BJ (cell line): ENCODE measurements around the gene FUCA1. TPM values are rescaled to one million over a fixed set of nuclear protein-coding genes. Genes with fewer than 3 reads are reported as not detected.

Experiments
- CTCF ChIA-PET: fragments of 350-600 bp; formaldehyde crosslinking; extraction: SDS; loops from one replicate; lab custom pipeline; 2021; ENCODE audit warnings: antibody characterized with exemption, inconsistent platforms; lab: Yijun Ruan, JAX
- POLR2A ChIA-PET: fragments of 300-600 bp; sonication (Branson Sonifier 250); formaldehyde crosslinking; extraction: SDS; loops from one replicate; lab custom pipeline; 2021; ENCODE audit warnings: antibody characterized with exemption; lab: Charles Lee
- DNase-seq: peaks from one replicate; pipeline ENCODE4 v3.0.0-alpha.2; 2011; ENCODE audit warnings: low read depth
- H3K27me3 ChIP-seq: 2 replicates; pipeline ENCODE4 v1.6.0; 2011; ENCODE audit warnings: low read length; ENCODE audit not compliant: control insufficient read depth, insufficient read depth
- H3K36me3 ChIP-seq: 2 replicates; pipeline ENCODE4 v1.5.1; 2011; ENCODE audit warnings: low read length; ENCODE audit not compliant: control insufficient read depth, insufficient read depth
- H3K4me3 ChIP-seq: 2 replicates; pipeline ENCODE4 v1.5.1; 2011; ENCODE audit warnings: low read depth, mild to moderate bottlenecking, control low read depth, low read length
- polyA plus RNA-seq: library from polyadenylated mRNA; depleted of rRNA; stranded (reverse); fragments of >200 nt; gene quantifications from 2 replicates; pipeline ENCODE4 v1.2.3, GENCODE V29; 2011
- TF ChIP-seq, protein P1 (sequence below): IDR thresholded peaks from 2 replicates; pipeline ENCODE4 v1.5.1; 2011; ENCODE audit warnings: low read depth, mild to moderate bottlenecking, control low read depth, inconsistent platforms, low read length, moderate library complexity; ENCODE audit not compliant: insufficient read depth

The FUCA1 gene
- polyA plus RNA-seq, 1 experiment, result 12.5 TPM

DNA sequence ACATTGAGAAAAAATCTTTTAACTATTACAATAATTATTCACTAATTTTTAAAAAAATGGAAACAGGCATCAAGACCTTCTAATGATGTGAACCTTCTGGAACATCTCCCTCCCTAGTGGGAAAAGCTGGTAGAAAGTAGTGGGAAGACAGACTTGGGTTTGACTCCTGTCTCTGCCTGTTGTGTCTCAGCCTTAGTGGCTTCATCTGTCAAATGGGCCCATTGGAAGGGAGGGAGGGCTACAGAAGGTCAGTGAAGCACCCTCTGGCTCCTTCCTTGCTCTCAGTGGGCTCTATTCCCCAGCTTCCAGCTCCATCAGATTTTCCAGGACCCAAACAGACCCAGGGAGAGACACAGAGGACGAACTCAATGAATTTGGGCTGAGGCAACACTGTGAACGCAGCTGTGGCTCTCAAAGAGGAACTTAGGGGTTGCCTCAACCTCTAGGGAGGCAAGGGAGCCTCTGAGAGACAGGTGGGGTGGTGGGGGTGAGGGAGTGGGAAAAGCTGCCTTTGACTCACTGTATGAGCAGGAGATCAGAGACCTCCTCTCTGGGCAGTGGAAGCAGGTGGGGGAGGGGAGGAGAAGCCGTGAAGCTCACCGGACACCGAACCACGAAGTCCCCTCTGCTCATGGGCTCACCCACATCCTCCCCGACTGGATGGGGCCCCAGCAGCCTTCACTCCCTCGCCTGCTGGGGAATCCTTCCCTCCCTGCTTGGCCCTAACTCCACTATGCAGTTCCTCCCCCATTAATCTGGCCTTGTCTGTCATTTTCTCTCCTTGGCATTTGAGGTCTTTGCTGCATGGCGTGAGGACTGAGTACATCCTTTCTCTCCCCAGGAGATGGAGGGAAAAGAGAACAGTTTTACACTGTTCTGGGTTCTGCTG lies 40.6 kb upstream of the FUCA1 start:
- no peak for DNase-seq
- Histone ChIP-seq H3K36me3 (no peaks in the 10 kb centered on the region), H3K27me3 (peaks cover 12% of the 10 kb centered on the region), H3K4me3 (no peak overlapping the region)
- CTCF ChIA-PET, result interaction anchor here (0.5 kb wide), 1 partner anchor 615 kb away, joined by 4 read pairs; no protein-coding TSS in a partner anchor
- POLR2A ChIA-PET, result no interaction called here
- TF ChIP-seq, protein P1, sequence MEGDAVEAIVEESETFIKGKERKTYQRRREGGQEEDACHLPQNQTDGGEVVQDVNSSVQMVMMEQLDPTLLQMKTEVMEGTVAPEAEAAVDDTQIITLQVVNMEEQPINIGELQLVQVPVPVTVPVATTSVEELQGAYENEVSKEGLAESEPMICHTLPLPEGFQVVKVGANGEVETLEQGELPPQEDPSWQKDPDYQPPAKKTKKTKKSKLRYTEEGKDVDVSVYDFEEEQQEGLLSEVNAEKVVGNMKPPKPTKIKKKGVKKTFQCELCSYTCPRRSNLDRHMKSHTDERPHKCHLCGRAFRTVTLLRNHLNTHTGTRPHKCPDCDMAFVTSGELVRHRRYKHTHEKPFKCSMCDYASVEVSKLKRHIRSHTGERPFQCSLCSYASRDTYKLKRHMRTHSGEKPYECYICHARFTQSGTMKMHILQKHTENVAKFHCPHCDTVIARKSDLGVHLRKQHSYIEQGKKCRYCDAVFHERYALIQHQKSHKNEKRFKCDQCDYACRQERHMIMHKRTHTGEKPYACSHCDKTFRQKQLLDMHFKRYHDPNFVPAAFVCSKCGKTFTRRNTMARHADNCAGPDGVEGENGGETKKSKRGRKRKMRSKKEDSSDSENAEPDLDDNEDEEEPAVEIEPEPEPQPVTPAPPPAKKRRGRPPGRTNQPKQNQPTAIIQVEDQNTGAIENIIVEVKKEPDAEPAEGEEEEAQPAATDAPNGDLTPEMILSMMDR, result no peak

DNA sequence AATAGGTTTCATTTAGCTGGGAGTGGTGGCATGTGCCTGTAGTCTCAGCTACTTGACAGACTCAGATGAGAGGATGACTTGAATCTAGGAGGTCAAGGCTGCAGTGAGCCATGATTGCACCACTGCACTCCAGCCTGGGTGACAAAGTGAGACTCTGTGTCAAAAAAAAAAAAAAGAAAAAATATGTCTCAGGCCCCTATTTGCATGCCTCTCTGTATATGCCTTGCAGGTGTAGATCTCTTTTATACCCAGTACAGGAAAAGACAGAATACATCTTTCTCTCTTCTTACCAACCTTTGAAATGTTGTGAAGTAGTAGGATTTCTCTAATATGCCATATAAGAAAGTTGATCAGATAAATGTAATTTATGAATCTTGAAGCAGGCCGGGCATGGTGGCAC lies 38.6 kb upstream of the FUCA1 start:
- no peaks in the 10 kb centered on the region for H3K36me3 ChIP-seq
- ChIA-PET POLR2A (no interaction called here), CTCF (interaction anchor here (0.9 to 1.1 kb wide), 2 partner anchors 10 to 16 kb away, joined by 3 read pairs; no protein-coding TSS in a partner anchor)
- peaks cover 26% of the 10 kb centered on the region for H3K27me3 ChIP-seq
- no peak for DNase-seq
- TF ChIP-seq, protein P1, result no peak
- H3K4me3 ChIP-seq, result no peak overlapping the region

DNA sequence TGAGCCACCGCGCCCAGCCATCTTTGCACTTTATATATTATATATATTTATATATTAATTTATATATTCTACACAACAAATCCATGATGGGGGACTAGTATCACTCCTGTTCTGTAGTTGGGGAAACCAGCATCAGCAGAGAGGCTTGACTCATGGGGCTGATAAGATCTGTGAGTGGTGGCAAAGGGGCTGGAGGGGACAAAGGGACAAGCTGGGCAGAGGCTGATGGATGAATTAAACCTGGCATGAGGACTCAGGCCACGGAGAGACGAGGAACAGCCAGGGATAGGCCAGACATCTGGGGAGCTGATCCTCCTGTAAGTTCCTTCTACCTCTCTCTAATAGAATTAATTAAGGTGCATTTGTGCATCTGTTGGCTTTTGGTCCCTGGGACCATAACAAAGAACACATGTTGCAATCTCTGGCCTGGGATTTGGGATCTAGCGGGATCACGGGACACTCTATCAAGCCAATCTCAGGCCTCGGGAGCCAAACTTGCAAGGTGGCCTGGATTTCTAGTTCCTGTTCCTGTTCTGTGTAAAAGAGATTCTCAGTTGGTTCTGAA lies 37.5 kb upstream of the FUCA1 start:
- POLR2A ChIA-PET, result no interaction called here
- no peak for DNase-seq
- Histone ChIP-seq H3K27me3 (peaks cover 28% of the 10 kb centered on the region), H3K36me3 (no peaks in the 10 kb centered on the region), H3K4me3 (no peak overlapping the region)
- TF ChIP-seq, protein P1, result no peak
- CTCF ChIA-PET, result interaction anchor here (1.1 kb wide), 1 partner anchor 18 kb away, joined by 3 read pairs; no protein-coding TSS in a partner anchor

DNA sequence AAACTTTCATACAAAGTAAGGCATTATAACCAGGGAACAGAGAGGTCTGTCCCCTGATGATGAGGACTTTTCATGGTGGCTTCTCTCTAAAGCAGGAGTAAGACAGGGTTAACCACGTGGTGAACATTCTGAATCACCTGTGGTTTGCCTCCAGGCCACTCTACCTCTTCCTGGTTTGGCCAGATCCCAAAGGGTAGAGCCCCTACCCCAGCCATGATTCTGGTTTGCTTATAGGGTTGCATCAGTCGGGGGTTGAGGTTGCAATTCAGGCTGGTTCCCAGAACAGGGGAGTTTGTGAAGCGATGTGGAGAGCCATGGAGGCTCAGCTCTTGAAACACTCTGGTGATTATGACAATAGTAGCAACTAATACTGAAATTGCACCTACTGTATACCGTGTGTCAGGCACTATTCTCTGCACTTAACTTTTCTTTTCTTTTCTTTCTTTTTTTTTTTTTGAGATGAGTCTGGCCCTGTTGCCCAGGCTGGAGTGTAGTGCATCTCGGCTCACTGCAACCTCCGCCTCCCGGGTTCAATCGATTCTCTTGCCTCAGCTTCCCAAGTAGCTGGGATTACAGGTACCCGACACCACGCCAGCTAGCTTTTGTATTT lies 36.8 kb upstream of the FUCA1 start:
- ChIA-PET CTCF (interaction anchor here (1.3 kb wide), 1 partner anchor 36 kb away, joined by 3 read pairs; no protein-coding TSS in a partner anchor), POLR2A (interaction anchor here (0.6 kb wide), 1 partner anchor 106 kb away, joined by 3 read pairs; no protein-coding TSS in a partner anchor)
- TF ChIP-seq, protein P1, result no peak
- DNase-seq, result no peak
- Histone ChIP-seq H3K27me3 (peaks cover 28% of the 10 kb centered on the region), H3K36me3 (no peaks in the 10 kb centered on the region), H3K4me3 (no peak overlapping the region)

DNA sequence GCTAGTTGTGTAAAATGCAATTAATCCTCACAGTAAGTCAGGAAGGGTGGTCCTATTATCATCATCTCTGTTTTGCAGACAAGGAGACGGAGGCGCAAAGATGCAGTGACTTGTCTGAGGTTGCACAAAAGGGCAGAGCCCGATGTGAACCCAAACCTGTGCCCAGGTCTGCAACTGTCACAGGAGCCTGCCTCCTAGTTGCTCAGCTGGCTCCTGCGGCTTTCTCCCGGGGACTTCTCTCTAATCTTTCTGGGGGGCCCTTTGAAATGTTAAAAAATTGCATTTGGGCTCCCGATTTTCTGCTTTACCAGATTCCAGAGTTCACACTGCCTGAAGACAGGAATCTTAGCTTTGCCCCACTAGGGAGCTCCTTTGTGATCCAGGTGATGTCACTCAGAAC lies 35.7 kb upstream of the FUCA1 start:
- Histone ChIP-seq H3K27me3 (peaks cover 23% of the 10 kb centered on the region), H3K4me3 (no peak overlapping the region), H3K36me3 (no peaks in the 10 kb centered on the region)
- no peak for DNase-seq
- TF ChIP-seq, protein P1, result no peak
- POLR2A ChIA-PET, result interaction anchor here (0.5 kb wide), 1 partner anchor 13 kb away, joined by 7 read pairs; no protein-coding TSS in a partner anchor
- CTCF ChIA-PET, result interaction anchor here (1.3 kb wide), 1 partner anchor 35 kb away, joined by 3 read pairs; no protein-coding TSS in a partner anchor
